Measurements from ENCODE around the gene RHOH. TPM values are rescaled to one million over a fixed set of nuclear protein-coding genes. Genes with fewer than 3 reads are reported as not detected.

Gene RHOH
- total RNA-seq, 1 experiment from 2014 or later, result not detected

- no peak for DNase-seq (ENCODE audit: low spot score)
These were observed 98.7 kb downstream of the RHOH start for GRCh38 chr4:40295572-40295971.

Other genes with a start within 250 kb of the RHOH start
- gene PDS5A, start 219.1 kb upstream of the RHOH start, total RNA-seq (2014; rRNA removed; shearing (Covaris generic)), result 37.0 and 48.0 TPM in 2 replicates
- 2.1 and 5.1 TPM in 2 replicates for gene N4BP2, start 140.2 kb upstream of the RHOH start, total RNA-seq (2014; rRNA removed; shearing (Covaris generic))
- 0.85 and 1.4 TPM in 2 replicates for gene CHRNA9, start 138.3 kb downstream of the RHOH start, total RNA-seq (2014; rRNA removed; shearing (Covaris generic))